Smooth muscle cell (in vitro differentiated cells): ENCODE results near the gene CD7. TPM values are rescaled to one million over a fixed set of nuclear protein-coding genes. Genes with fewer than 3 reads are reported as not detected.

Experiments
- DNase-seq: peaks from one replicate; lab custom pipeline; 2025; ENCODE audit not compliant: unreplicated experiment; lab: John Stamatoyannopoulos, UW
- H2AFZ ChIP-seq: fragments of 200-600 bp; sonication (generic); 2 replicates; pipeline ENCODE4 v1.6.0; 2016; ENCODE audit warnings: antibody characterized with exemption, low read depth, mild to moderate bottlenecking
- H3F3A ChIP-seq: fragments of 200-600 bp; sonication (generic); 2 replicates; pipeline ENCODE4 v1.6.0; 2017; ENCODE audit warnings: antibody characterized with exemption, low read depth
- H3K27ac ChIP-seq: fragments of 200-600 bp; sonication (generic); 2 replicates; pipeline ENCODE4 v1.5.1; 2016; ENCODE audit warnings: low read depth, mild to moderate bottlenecking
- H3K27me3 ChIP-seq: fragments of 200-600 bp; sonication (generic); 2 replicates; pipeline ENCODE4 v1.6.1; 2016; ENCODE audit warnings: low read depth, mild to moderate bottlenecking
- H3K36me3 ChIP-seq: fragments of 200-600 bp; sonication (generic); 2 replicates; pipeline ENCODE4 v1.5.1; 2016; ENCODE audit warnings: low read depth
- H3K4me1 ChIP-seq: fragments of 200-600 bp; sonication (generic); 2 replicates; pipeline ENCODE4 v1.5.1; 2016; ENCODE audit warnings: low read depth
- H3K4me2 ChIP-seq: fragments of 200-600 bp; sonication (generic); 2 replicates; pipeline ENCODE4 v1.6.0; 2016; ENCODE audit warnings: mild to moderate bottlenecking
- H3K4me3 ChIP-seq: fragments of 200-600 bp; sonication (generic); 2 replicates; pipeline ENCODE4 v1.5.1; 2016; ENCODE audit warnings: mild to moderate bottlenecking
- H3K79me2 ChIP-seq: fragments of 200-600 bp; sonication (generic); 2 replicates; pipeline ENCODE4 v1.6.0; 2016; ENCODE audit warnings: low read depth, mild to moderate bottlenecking
- H3K9ac ChIP-seq: fragments of 200-600 bp; sonication (generic); 2 replicates; pipeline ENCODE4 v1.6.0; 2016; ENCODE audit warnings: low read depth
- H3K9me3 ChIP-seq: fragments of 200-600 bp; sonication (generic); replicated peaks from 2 replicates; pipeline ENCODE4 v1.5.1; 2016; ENCODE audit warnings: low read depth
- H4K20me1 ChIP-seq: fragments of 200-600 bp; sonication (generic); 2 replicates; pipeline ENCODE4 v1.6.0; 2016; ENCODE audit warnings: low read depth
- WGBS: methylation state at CpG from one replicate; pipeline ENCODE4 v1.1.7; 2016; ENCODE audit warnings: low lambda C conversion rate; 5-methylcytosine and 5-hydroxymethylcytosine counted together
- polyA plus RNA-seq: library from polyadenylated mRNA; unstranded; fragments of >200 nt; fragmentation: Nextera tagmentation; extraction: Ambion mirVana; gene quantifications from 2 replicates; pipeline ENCODE4 v1.2.1, GENCODE V29; 2016
- total RNA-seq: library from RNA; depleted of rRNA; stranded (reverse); fragments of >200 nt; gene quantifications from 2 replicates; pipeline ENCODE4 v1.2.3, GENCODE V29; 2014
- TF ChIP-seq, protein P1 (sequence below): fragments of 200-600 bp; sonication (generic); IDR thresholded peaks from 2 replicates; pipeline ENCODE4 v1.5.1; 2017; ENCODE audit warnings: borderline replicate concordance, mild to moderate bottlenecking, antibody characterized with exemption; ENCODE audit not compliant: insufficient read depth, poor library complexity, severe bottlenecking

The CD7 gene
- total and polyA plus RNA-seq, 2 experiments from 2014 or later, result 0.79 TPM; not detected in 1

DNA sequence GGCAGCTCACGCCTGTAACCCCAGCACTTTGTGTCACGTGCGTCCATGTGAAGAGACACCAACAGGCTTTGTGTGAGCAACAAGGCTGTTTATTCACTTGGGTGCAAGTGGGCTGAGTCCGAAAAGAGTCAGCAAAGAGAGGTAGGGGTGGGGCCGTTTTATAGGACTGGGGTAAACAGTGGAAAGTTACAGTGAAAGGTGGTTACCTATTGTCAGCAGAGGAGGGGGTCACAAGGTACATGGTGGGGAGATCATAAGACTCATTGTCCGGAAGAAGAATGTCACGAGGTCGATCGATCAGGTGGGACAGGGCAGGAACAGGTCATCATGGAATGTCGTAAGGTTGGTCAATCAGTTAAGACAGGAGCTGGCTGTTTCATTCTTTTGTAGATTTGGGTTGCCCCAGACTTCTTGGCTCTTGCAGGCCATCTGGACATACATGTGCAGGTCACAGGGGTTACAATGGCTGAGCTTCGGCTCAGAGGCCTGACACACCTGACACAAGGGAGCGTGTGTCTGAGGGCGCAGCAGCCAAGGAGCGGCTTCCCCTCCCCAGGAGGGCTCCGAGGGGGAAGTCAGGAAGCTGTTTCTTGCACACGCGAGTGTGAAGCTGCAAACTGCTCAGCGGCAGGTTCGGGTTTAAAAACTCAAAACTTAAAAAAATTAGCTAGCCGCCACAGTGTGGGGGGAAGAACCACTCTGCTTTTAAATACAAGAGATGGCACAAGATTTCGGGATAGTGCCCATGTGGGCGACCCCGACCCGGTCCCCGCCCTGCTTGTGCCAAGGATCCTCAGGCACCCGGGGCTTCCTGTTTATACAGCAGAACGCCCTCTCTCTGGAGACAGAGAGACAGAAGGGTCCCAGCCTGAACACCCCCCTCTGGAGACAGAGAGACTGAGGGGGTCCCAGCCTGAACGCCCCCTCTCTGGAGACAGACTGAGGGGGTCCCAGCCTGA, 29.2 kb upstream of the CD7 start:
- no peak overlapping the region for H3K4me2 ChIP-seq

DNA sequence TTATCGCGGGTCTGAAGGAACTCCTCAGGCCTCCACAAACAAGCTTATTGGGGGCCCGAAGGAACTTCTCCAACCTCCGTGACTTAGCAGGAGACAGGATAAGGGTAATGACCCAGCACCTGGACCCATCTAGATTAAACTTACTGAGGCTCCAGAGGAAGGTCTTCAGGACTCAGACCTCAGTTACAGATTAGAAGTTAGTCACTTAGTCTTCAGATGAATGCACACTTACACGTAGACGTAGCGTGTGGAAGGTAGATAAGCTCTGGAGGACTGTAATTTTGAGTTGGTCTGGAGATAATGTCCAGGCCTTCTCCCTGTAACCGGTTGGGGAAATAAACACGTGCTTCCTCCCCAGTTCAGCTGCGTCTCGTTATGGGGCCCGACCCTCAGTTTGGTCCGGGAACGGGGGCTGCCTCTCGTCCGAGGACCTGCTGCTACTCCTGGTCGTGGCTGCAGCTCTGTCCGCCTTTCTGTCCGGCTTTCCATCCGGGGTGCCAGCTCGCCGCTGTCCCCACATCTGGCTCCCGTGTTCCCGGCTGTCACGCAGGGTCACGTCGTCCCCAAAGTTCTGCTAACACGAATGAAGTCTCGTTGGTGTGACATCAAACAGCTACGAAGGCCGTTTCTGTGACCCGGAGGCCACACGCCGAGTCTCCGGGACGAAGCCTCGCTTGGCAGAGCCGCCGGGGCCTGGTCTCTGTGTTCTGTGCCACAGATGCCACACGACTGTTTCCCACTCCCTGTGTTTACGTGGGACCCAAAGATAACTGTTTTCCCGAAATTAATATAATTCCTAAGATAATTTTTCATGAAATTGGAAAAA, 28.0 kb upstream of the CD7 start:
- Histone ChIP-seq H3K79me2 (no peaks in the 10 kb centered on the region), H4K20me1 (no peaks in the 10 kb centered on the region), H3K4me2 (no peak overlapping the region), H3F3A (no peaks in the 10 kb centered on the region), H2AFZ (no peak overlapping the region), H3K36me3 (no peaks in the 10 kb centered on the region), H3K4me3 (no peak overlapping the region), H3K27ac (no peak overlapping the region), H3K27me3 (no peaks in the 10 kb centered on the region), H3K9me3 (no peaks in the 10 kb centered on the region), H3K9ac (no peak overlapping the region), H3K4me1 (no peaks in the 10 kb centered on the region)
- 85% methylated on average over 42 of the region's 42 CpGs for WGBS
- TF ChIP-seq, protein P1, sequence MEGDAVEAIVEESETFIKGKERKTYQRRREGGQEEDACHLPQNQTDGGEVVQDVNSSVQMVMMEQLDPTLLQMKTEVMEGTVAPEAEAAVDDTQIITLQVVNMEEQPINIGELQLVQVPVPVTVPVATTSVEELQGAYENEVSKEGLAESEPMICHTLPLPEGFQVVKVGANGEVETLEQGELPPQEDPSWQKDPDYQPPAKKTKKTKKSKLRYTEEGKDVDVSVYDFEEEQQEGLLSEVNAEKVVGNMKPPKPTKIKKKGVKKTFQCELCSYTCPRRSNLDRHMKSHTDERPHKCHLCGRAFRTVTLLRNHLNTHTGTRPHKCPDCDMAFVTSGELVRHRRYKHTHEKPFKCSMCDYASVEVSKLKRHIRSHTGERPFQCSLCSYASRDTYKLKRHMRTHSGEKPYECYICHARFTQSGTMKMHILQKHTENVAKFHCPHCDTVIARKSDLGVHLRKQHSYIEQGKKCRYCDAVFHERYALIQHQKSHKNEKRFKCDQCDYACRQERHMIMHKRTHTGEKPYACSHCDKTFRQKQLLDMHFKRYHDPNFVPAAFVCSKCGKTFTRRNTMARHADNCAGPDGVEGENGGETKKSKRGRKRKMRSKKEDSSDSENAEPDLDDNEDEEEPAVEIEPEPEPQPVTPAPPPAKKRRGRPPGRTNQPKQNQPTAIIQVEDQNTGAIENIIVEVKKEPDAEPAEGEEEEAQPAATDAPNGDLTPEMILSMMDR, result no peak
- DNase-seq, result no peak

More for the DNA sequence above, 29.2 kb upstream of the CD7 start:
- Histone ChIP-seq H3K4me1 (no peaks in the 10 kb centered on the region), H3K9ac (no peak overlapping the region), H3K36me3 (no peaks in the 10 kb centered on the region), H4K20me1 (no peaks in the 10 kb centered on the region), H3K4me3 (no peak overlapping the region), H2AFZ (no peak overlapping the region), H3K27ac (no peak overlapping the region), H3F3A (no peaks in the 10 kb centered on the region), H3K79me2 (no peaks in the 10 kb centered on the region), H3K9me3 (no peaks in the 10 kb centered on the region), H3K27me3 (no peaks in the 10 kb centered on the region)
- TF ChIP-seq, protein P1, result no peak
- 93% methylated on average over 28 of the region's 28 CpGs for WGBS
- no peak for DNase-seq

DNA sequence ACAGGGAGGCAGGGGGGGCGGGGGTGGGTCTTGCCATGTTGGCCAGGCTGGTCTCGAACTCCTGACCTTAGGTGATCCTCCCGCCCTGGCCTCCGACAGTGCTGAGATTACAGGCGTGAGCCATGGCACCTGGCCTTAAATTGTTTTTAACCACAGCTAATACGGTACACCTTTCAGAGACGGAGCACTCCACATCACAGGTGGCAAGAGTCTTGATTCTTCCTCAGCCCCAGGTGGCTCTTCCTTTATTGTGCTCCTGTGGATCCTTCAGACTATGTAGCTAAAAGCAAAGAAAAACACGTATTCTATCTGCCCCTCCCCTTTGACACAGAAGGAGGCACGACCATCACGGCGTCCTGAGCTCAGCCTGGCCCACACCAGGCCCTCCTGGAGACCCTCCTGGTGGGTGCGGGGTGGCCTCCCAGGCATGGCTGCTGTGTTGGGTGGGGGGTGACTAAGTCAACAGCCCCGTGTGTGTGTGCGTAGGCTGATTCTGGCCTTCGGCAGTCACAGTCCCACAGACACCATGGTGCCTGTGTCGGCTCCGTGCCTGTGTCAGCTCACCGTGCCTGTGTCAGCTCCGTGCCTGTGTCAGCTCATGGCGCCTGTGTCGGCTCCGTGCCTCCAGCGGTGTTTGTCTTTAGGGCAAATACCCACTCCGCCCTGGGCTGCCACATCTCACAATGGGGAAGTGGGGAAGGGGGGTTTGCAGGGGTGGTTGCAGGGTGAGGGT, 26.9 kb upstream of the CD7 start:
- TF ChIP-seq, protein P1, result no peak

More for the DNA sequence above, 26.9 kb upstream of the CD7 start:
- peaks cover 3% of the 10 kb centered on the region for H3K4me1 ChIP-seq
- H3F3A ChIP-seq, result no peaks in the 10 kb centered on the region
- H3K4me2 ChIP-seq, result no peak overlapping the region
- no peaks in the 10 kb centered on the region for H3K36me3 ChIP-seq
- H3K79me2 ChIP-seq, result no peaks in the 10 kb centered on the region
- no peak overlapping the region for H3K9ac ChIP-seq
- H3K9me3 ChIP-seq, result no peaks in the 10 kb centered on the region
- H2AFZ ChIP-seq, result no peak overlapping the region
- no peak for DNase-seq
- 75% methylated on average over 24 of the region's 24 CpGs for WGBS
- no peak overlapping the region for H3K27ac ChIP-seq
- no peaks in the 10 kb centered on the region for H4K20me1 ChIP-seq
- no peak overlapping the region for H3K4me3 ChIP-seq
- H3K27me3 ChIP-seq, result no peaks in the 10 kb centered on the region
